ENCODE results near the gene CLDN3. TPM values are rescaled to one million over a fixed set of nuclear protein-coding genes. Genes with fewer than 3 reads are reported as not detected.
A peak's percentile ranks its signal among the peaks of the same experiment; 100 is the strongest.

CLDN3 gene
- total RNA-seq, 1 experiment from 2014 or later: 122 TPM

DNA sequence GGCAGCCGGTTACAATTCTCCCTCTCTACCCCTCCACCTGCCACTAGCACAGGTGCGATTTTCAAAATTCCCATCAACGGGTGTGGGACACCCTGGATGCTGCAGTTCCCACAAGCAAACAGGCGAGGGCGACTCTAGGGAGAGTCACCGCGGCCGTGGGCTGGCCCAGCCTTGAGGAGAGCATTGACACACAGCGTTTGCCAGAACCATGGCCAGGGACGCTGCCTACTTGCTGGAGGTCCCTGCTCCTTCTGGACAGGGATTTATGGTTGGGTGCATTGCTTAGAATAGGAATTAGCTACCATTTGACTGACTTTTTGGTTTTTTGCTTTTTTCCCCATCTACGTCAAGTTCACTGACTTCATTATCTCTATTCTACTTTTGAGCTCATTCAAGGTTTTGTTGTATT is 41.7 kb upstream of the CLDN3 start:
- BruUV-seq (replicated peaks): no TSS peak
- peak; percentile 65 for DNase-seq
- no peak overlapping the region for H3K27ac Mint-ChIP-seq (ENCODE audit: unreplicated experiment)
- CTCF ChIA-PET: interaction anchor here (1.0 kb wide), 1 partner anchor 10 kb away, joined by 5 read pairs; no protein-coding TSS in a partner anchor
- TF ChIP-seq, protein P1, sequence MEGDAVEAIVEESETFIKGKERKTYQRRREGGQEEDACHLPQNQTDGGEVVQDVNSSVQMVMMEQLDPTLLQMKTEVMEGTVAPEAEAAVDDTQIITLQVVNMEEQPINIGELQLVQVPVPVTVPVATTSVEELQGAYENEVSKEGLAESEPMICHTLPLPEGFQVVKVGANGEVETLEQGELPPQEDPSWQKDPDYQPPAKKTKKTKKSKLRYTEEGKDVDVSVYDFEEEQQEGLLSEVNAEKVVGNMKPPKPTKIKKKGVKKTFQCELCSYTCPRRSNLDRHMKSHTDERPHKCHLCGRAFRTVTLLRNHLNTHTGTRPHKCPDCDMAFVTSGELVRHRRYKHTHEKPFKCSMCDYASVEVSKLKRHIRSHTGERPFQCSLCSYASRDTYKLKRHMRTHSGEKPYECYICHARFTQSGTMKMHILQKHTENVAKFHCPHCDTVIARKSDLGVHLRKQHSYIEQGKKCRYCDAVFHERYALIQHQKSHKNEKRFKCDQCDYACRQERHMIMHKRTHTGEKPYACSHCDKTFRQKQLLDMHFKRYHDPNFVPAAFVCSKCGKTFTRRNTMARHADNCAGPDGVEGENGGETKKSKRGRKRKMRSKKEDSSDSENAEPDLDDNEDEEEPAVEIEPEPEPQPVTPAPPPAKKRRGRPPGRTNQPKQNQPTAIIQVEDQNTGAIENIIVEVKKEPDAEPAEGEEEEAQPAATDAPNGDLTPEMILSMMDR (IDR thresholded peaks at IDR 0.05; ENCODE audit: unreplicated experiment): peak; percentile 39
- no peaks in the 10 kb centered on the region for H3K27me3 Mint-ChIP-seq (ENCODE audit: unreplicated experiment)
- no peaks in the 10 kb centered on the region for H3K9me3 Mint-ChIP-seq (ENCODE audit: low read depth, unreplicated experiment)
- intact Hi-C loops (cut with micrococcal nuclease; ENCODE audit: unreplicated experiment): no loop called here
- peaks cover 7% of the 10 kb centered on the region for H3K4me1 Mint-ChIP-seq (ENCODE audit: low read depth, unreplicated experiment)
- peaks cover 10% of the 10 kb centered on the region for H3K36me3 Mint-ChIP-seq (ENCODE audit: insufficient read depth, unreplicated experiment)
- no peak overlapping the region for H3K4me3 Mint-ChIP-seq (ENCODE audit: low read depth, unreplicated experiment)

DNA sequence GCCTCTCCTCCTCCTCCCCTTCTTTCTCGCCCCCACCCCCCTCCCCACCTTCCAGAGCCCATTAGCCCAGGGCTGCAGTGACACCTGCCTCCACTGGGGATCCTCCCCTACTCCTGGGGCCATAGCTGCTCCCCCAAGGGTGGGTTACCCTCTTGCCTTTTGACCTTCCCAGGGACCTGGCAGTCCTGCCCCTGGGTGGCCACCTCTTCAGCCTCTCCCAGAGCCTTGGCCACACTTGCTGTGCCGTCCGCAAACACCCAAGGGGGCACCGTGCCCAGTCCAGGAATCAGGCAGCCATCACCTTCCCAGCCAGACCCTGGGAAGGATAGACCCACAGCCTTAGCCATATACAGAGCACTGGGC is 40.9 kb upstream of the CLDN3 start:
- TF ChIP-seq, protein P1 (IDR thresholded peaks at IDR 0.05; ENCODE audit: unreplicated experiment): no peak
- H3K27me3 Mint-ChIP-seq (ENCODE audit: unreplicated experiment): no peaks in the 10 kb centered on the region
- CTCF ChIA-PET: no interaction called here
- no peaks in the 10 kb centered on the region for H3K9me3 Mint-ChIP-seq (ENCODE audit: low read depth, unreplicated experiment)
- H3K27ac Mint-ChIP-seq (ENCODE audit: unreplicated experiment): no peak overlapping the region
- no peak for DNase-seq
- peaks cover 10% of the 10 kb centered on the region for H3K36me3 Mint-ChIP-seq (ENCODE audit: insufficient read depth, unreplicated experiment)
- intact Hi-C loops (cut with micrococcal nuclease; ENCODE audit: unreplicated experiment): no loop called here
- peaks cover 7% of the 10 kb centered on the region for H3K4me1 Mint-ChIP-seq (ENCODE audit: low read depth, unreplicated experiment)
- no TSS peak for BruUV-seq (replicated peaks)
- H3K4me3 Mint-ChIP-seq (ENCODE audit: low read depth, unreplicated experiment): no peak overlapping the region

DNA sequence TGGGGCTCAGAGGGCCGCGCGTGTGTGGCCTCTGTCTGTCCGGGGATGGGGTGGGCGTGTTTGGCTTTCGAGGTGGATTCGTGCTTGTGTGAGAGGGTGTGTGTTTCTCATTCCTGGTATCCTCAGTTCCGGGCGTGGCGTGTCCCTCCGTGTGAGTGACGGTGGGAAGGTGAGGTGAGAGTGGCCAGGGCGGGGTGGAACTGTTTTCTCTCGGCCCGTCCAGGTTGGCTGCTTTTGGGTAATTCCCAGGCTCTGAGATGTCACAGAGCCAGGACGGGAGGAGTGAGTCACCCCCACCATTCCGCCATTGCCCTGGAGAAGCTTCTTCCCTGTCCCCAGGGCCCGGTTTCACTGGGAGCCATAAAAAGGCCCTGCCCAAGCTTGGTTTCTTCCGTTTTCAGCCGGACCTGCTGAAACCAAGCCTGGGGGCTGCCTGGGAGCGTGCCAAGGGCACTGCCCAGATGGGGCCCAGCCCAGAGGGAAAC is 39.4 kb upstream of the CLDN3 start:
- peak overlapping the region; percentile 58 for H3K27ac Mint-ChIP-seq (ENCODE audit: unreplicated experiment)
- no peaks in the 10 kb centered on the region for H3K27me3 Mint-ChIP-seq (ENCODE audit: unreplicated experiment)
- intact Hi-C loops (cut with micrococcal nuclease; ENCODE audit: unreplicated experiment): no loop called here
- TF ChIP-seq, protein P1 (IDR thresholded peaks at IDR 0.05; ENCODE audit: unreplicated experiment): no peak
- peak; percentile 40 for DNase-seq
- H3K4me1 Mint-ChIP-seq (ENCODE audit: low read depth, unreplicated experiment): peaks cover 7% of the 10 kb centered on the region
- H3K9me3 Mint-ChIP-seq (ENCODE audit: low read depth, unreplicated experiment): no peaks in the 10 kb centered on the region
- no peak overlapping the region for H3K4me3 Mint-ChIP-seq (ENCODE audit: low read depth, unreplicated experiment)
- BruUV-seq (replicated peaks): no TSS peak
- peaks cover 5% of the 10 kb centered on the region for H3K36me3 Mint-ChIP-seq (ENCODE audit: insufficient read depth, unreplicated experiment)
- CTCF ChIA-PET: interaction anchor here (0.6 to 1.0 kb wide), 4 partner anchors 13 to 38 kb away, joined by 3 to 4 read pairs (median 3); no protein-coding TSS in a partner anchor

DNA sequence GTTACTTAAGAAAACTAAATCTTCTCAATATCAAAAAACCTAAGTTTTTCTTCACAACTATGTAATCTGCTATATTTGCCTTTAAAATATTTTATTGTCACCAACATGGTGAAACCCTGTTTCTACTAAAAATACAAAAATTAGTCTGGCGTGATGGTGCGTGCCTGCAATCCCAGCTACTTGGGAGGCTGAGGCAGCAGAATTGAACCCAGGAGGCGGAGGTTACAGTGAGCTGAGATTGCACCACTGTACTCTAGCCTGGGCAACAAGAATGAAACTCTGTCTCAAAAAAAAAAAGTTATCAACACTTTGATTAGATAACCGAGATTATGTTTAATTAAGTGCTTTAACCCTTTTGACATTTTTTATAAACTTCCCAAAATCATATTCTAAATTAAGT is 32.4 kb upstream of the CLDN3 start:
- Mint-ChIP-seq H3K36me3 (ENCODE audit: insufficient read depth, unreplicated experiment) (no peaks in the 10 kb centered on the region), H3K27me3 (ENCODE audit: unreplicated experiment) (no peaks in the 10 kb centered on the region), H3K4me3 (ENCODE audit: low read depth, unreplicated experiment) (no peak overlapping the region), H3K9me3 (ENCODE audit: low read depth, unreplicated experiment) (no peaks in the 10 kb centered on the region), H3K27ac (ENCODE audit: unreplicated experiment) (no peak overlapping the region), H3K4me1 (ENCODE audit: low read depth, unreplicated experiment) (peaks cover 8% of the 10 kb centered on the region)
- CTCF ChIA-PET: no interaction called here
- intact Hi-C loops (cut with micrococcal nuclease; ENCODE audit: unreplicated experiment): no loop called here
- TF ChIP-seq, protein P1 (IDR thresholded peaks at IDR 0.05; ENCODE audit: unreplicated experiment): no peak
- DNase-seq: no peak
- BruUV-seq (replicated peaks): no TSS peak

Data from Calu3 (cell line).